Muscle layer of colon (tissue), 2 donors: ENCODE measurements around the gene GPR148.

Experiments
- H3K27ac ChIP-seq: one replicate; pipeline ENCODE4 v1.7.0; 2013; ENCODE audit warnings: low read depth, mild to moderate bottlenecking, low read length, moderate library complexity
- H3K27me3 ChIP-seq, 2 donors: one replicate each; pipeline ENCODE4 v1.7.0; 2013; ENCODE audit warnings: low read length in 2 of 2, mild to moderate bottlenecking in 2 of 2; ENCODE audit not compliant: insufficient read depth in 2 of 2, control insufficient read depth in 1 of 2
- H3K36me3 ChIP-seq: one replicate; pipeline ENCODE4 v1.7.0; 2013; ENCODE audit warnings: mild to moderate bottlenecking, low read length; ENCODE audit not compliant: insufficient read depth
- H3K4me1 ChIP-seq: one replicate; pipeline ENCODE4 v1.7.0; 2013; ENCODE audit warnings: mild to moderate bottlenecking, low read length; ENCODE audit not compliant: insufficient read depth
- H3K4me3 ChIP-seq, 2 donors: one replicate each; pipeline ENCODE4 v1.7.0; 2013; ENCODE audit warnings: low read length in 2 of 2, low read depth in 1 of 2, mild to moderate bottlenecking in 1 of 2, moderate library complexity in 1 of 2
- H3K9ac ChIP-seq: one replicate; pipeline ENCODE4 v1.7.0; 2013; ENCODE audit warnings: low read length
- H3K9me3 ChIP-seq: one replicate; pipeline ENCODE4 v1.7.0; 2013; ENCODE audit warnings: mild to moderate bottlenecking, low read length
- donor health status: abdominal sarcoma.
- donor health status: Adenocarcinoma of cecum.

GPR148 gene

DNA sequence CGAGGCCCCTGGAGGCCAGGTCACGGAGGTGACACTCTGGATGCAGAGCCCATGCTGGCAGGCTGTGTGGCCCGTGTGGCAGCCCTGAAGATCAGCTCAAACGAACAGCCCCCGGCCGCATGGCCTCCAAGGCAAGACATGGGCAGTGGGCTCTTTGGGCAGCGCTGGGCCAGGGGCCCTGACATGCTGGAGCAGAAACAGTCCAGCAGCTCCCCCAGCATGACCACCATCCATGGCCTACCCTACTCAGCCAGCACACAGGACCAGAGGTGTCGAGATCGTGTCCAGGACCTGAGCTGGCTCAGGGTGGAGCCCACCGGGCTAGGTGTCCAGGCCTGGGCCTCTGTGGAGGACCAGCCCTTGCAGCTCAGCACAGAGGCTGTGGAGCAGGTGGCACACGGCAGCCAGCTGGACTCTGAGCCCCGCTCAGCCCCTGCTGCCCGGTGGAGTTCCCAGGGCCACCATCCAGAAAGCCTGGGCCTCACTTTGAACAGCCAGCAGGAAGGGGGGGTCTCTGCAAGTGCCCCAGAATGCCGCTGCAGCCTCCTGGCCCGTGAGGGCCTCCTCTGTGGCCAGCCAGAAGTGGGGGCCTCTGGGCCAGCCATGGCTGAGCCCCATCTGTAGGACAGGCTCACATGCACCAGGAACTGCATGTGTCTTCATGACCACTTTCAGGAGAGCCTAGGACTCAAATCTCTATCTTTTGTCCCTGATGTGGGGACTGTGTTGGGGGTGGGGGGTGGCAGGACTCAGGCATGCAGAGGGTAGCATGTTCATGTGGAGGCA, 35.4 kb downstream of the GPR148 start:
- Histone ChIP-seq H3K36me3 (no peaks in the 10 kb centered on the region), H3K9ac (no peak overlapping the region), H3K4me1 (no peaks in the 10 kb centered on the region), H3K4me3 (no peak overlapping the region), H3K27ac (no peak overlapping the region), H3K27me3 (peaks cover 0 to 5% of the 10 kb centered on the region in 2 donors), H3K9me3 (no peaks in the 10 kb centered on the region)

DNA sequence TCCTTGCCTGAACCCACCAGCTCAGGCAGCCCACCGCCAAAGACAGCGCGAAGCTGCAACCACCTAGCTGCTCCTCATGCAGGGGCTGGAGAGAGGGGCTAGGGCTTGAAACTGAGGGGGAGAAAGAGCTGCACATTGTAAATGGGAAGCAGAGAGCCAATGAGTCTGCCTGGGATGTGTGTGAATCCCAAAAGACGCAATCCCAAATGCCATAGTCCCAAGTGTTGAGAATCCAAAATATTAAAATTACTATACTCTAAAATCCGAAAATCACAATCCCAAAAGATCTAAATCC, 35.9 kb downstream of the GPR148 start:
- Histone ChIP-seq H3K27me3 (peaks cover 0 to 5% of the 10 kb centered on the region in 2 donors), H3K9me3 (no peaks in the 10 kb centered on the region), H3K9ac (no peak overlapping the region), H3K4me1 (no peaks in the 10 kb centered on the region), H3K27ac (no peak overlapping the region), H3K36me3 (no peaks in the 10 kb centered on the region), H3K4me3 (no peak overlapping the region)

DNA sequence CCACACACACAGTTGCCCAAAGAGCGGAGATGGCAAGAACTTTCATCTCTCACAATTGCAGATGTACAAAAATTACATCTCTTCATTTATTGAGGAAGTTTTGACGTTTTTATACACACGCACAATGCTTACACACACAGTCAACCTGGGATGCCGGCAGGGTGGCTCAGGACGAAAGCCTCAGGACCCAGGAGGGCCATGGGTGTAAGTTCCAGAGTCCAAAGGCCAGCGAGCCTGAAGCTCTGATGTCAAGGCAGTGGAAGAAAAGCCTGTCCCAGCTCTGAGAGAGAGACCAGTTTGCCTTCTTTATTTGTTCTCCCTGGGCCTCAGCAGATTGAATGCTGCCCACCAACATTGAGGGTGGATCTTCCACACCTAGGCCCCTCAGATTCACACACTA, 36.6 kb downstream of the GPR148 start:
- Histone ChIP-seq H3K36me3 (no peaks in the 10 kb centered on the region), H3K27me3 (peaks cover 0 to 5% of the 10 kb centered on the region in 2 donors), H3K4me3 (no peak overlapping the region), H3K9ac (no peak overlapping the region), H3K27ac (no peak overlapping the region), H3K9me3 (no peaks in the 10 kb centered on the region), H3K4me1 (no peaks in the 10 kb centered on the region)

DNA sequence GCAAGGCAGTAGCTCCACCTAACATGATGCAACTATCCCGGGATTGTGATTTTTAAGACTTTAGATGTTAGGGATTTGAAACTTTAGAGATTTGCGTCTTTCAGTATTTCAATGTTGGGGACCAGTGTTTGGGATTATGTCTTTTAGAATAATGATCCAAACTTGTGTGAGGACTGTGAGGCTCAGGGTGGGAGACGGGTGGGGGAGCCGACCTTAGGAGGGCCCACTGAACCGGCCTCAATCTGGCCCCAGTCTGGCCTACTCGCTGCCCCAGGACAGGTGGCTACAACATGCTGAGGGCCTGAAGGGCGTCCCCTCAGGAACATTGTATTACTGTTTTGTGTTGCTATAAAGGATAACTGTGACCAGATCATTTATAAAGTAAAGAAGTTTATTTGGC, 37.2 kb downstream of the GPR148 start:
- no peak overlapping the region for H3K4me3 ChIP-seq
- H3K27me3 ChIP-seq, result peaks cover 0 to 5% of the 10 kb centered on the region in 2 donors
- no peaks in the 10 kb centered on the region for H3K9me3 ChIP-seq
- H3K36me3 ChIP-seq, result no peaks in the 10 kb centered on the region
- H3K4me1 ChIP-seq, result no peaks in the 10 kb centered on the region
- H3K9ac ChIP-seq, result no peak overlapping the region
- H3K27ac ChIP-seq, result no peak overlapping the region

DNA sequence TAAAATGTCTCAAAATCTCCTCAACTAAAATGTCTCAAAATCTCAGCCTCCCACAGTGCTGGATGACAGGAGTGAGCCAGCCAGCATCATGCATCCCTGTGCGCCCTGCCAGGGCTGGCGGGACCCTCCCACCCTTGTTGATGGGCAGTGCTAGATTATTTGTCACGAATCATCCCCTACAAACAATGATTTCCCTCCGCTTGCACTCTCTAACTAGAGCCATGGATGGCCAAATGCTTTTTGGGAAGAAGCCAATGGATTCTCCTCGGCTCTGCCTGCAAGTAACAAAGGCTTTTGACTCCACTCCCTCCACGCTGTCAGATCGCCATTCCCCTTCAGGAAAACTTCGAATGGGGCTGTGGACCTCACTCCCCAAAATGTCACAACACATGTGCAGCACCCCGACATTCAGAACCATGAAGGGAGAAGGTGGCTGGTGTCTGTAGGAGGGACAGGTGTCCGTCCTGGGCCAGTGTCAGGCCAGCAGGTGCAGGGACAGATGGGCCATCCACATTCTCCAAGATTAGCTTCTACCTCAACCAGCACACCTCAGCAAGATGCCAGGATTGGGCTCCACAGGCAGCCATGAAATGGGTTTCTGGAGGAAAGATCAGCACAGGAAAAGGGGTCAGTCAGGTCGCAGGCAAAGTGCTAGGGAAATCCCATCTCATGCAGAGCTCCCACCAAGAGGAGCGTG, 38.0 kb downstream of the GPR148 start:
- H3K36me3 ChIP-seq, result no peaks in the 10 kb centered on the region

DNA sequence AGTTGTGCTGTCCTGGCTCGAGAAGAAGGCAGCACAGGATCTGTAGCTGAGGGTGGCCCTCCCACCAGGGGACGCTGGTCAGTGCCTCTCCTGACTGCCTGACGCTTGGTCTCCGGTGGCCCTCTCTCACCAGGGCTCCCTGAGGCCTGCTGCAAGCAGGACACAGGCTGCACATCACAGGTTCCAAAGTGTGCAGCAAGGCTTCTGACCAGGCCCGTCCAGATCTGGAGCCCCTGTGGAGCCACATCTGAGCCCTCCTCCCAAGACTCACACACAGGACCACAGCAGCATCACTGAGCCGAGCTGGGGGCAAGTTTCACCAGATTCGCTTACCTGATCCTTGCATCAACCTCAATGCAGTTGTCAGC, 38.5 kb downstream of the GPR148 start:
- H3K9me3 ChIP-seq, result no peaks in the 10 kb centered on the region
- no peak overlapping the region for H3K27ac ChIP-seq
- H3K9ac ChIP-seq, result no peak overlapping the region

More for the DNA sequence above, 38.0 kb downstream of the GPR148 start:
- no peak overlapping the region for H3K4me3 ChIP-seq
- no peaks in the 10 kb centered on the region for H3K4me1 ChIP-seq
- no peaks in the 10 kb centered on the region for H3K9me3 ChIP-seq
- H3K27ac ChIP-seq, result no peak overlapping the region
- H3K9ac ChIP-seq, result no peak overlapping the region
- H3K27me3 ChIP-seq, result peaks cover 0 to 4% of the 10 kb centered on the region in 2 donors

DNA sequence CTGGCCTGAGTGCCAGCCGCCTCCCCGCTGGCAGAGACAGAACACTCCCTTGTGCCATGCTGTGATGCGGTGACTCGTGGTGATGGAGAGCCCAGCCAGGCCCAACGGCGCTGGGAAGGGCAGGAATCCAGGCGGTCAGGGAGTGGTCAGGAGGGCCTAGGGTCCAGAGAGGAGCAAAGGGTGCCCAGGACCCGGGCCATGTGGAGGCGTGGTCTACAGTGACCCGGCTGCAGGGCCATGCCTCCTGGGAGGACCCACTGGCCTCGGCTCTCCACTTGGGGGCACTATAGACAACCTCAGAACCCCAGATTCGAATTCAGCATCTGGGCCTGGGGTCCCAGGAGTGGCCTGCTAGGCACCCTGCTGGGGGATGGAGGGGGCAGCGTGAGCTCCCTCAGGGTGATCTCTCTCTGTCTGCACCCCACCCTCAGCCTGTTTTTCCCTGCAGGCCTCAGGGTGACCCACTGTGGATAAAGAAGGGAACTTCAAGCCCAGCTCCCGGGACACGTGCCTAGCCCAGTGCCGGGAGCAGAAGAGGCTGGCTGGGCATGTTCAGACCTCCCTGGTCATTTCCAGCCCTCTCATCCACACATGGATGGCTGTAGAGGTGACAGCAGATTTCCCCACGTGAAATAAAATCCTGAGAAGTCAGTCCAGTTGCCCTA, 39.5 kb downstream of the GPR148 start:
- H3K9me3 ChIP-seq, result peaks cover 5% of the 10 kb centered on the region
- no peak overlapping the region for H3K27ac ChIP-seq
- H3K36me3 ChIP-seq, result no peaks in the 10 kb centered on the region
- H3K4me1 ChIP-seq, result no peaks in the 10 kb centered on the region
- no peak overlapping the region for H3K9ac ChIP-seq
- H3K4me3 ChIP-seq, result no peak overlapping the region
- no peaks in the 10 kb centered on the region for H3K27me3 ChIP-seq

More for the DNA sequence above, 38.5 kb downstream of the GPR148 start:
- H3K4me1 ChIP-seq, result no peaks in the 10 kb centered on the region
- no peaks in the 10 kb centered on the region for H3K36me3 ChIP-seq
- no peaks in the 10 kb centered on the region for H3K27me3 ChIP-seq
- no peak overlapping the region for H3K4me3 ChIP-seq

GRCh38 chr2:130769343-130769907, 40.6 kb downstream of the GPR148 start:
- Histone ChIP-seq H3K9ac (no peak overlapping the region), H3K27me3 (no peaks in the 10 kb centered on the region), H3K9me3 (peaks cover 5% of the 10 kb centered on the region)

DNA sequence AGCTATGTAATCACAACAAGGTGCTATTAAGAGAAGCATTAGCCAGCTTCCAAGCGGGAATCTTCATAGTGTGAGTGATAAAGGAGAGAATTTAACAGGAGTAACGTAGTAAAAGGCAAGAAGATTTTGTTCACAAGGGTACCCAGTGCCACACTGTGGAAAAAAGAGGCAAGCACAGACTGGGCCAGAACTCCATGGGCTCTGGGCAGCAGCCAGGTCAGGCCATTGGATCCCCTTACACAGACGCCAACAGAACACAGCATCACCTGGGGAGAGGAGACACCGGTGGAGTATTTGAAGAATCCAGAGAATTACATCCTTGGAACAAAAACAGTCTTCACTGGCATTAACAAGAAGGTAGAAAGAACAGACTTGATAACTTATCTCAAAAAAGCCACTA, 47.7 kb downstream of the GPR148 start:
- Histone ChIP-seq H3K36me3 (no peaks in the 10 kb centered on the region), H3K9me3 (peaks cover 5% of the 10 kb centered on the region), H3K9ac (no peak overlapping the region), H3K27me3 (no peaks in the 10 kb centered on the region), H3K27ac (no peak overlapping the region), H3K4me1 (no peaks in the 10 kb centered on the region), H3K4me3 (no peak overlapping the region)

More at GRCh38 chr2:130769343-130769907, 40.6 kb downstream of the GPR148 start:
- H3K4me3 ChIP-seq, result no peak overlapping the region
- H3K4me1 ChIP-seq, result no peaks in the 10 kb centered on the region
- no peak overlapping the region for H3K27ac ChIP-seq
- no peaks in the 10 kb centered on the region for H3K36me3 ChIP-seq

DNA sequence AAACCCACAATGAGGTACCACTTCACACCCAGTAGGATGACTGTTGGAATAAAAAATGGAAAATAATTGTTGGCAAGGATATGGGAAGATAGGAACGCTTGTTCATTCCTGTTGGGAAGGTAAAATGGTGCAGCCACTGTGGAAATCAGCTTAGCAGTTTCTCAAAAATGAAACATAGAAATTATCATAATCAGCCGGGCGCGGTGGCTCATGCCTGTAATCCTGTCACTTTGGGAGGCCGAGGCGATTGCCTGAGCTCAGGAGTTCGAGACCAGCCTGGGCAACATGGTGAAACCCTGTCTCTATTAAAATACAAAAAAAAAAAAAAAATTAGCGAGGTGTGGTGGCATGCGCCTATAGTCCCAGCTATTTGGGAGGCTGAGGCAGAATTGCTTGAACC, 49.9 kb downstream of the GPR148 start:
- no peaks in the 10 kb centered on the region for H3K36me3 ChIP-seq

More for the DNA sequence above, 49.9 kb downstream of the GPR148 start:
- Histone ChIP-seq H3K27me3 (no peaks in the 10 kb centered on the region), H3K4me3 (no peak overlapping the region), H3K9me3 (no peaks in the 10 kb centered on the region), H3K9ac (no peak overlapping the region), H3K27ac (no peak overlapping the region), H3K4me1 (no peaks in the 10 kb centered on the region)
